HepG2 (cell line): ENCODE results near the gene LACTBL1. TPM values are rescaled to one million over a fixed set of nuclear protein-coding genes. Genes with fewer than 3 reads are reported as not detected.

Experiments used
- ARNT2 ChIP-seq: sonication (generic); formaldehyde crosslinking; IDR thresholded peaks from 2 replicates; pipeline ENCODE4 v1.8.0; 2022; ENCODE audit warnings: mild to moderate bottlenecking, low read depth, missing genetic modification reagents, moderate library complexity
- GABPB1 ChIP-seq: IDR thresholded peaks from 2 replicates; pipeline ENCODE4 v1.6.1; 2016; ENCODE audit warnings: mild to moderate bottlenecking, missing genetic modification reagents, moderate library complexity, missing compliant biosample characterization
- GTF2F1 ChIP-seq: fragments of 150-350 bp; IDR thresholded peaks from 2 replicates; pipeline ENCODE4 v1.6.1; 2014; ENCODE audit warnings: low read length
- HNF1B ChIP-seq: sonication (generic); formaldehyde crosslinking; IDR thresholded peaks from 2 replicates; pipeline ENCODE4 v1.5.1; 2020; ENCODE audit warnings: mild to moderate bottlenecking, moderate library complexity, missing genetic modification reagents
- HOMEZ ChIP-seq: IDR thresholded peaks from 2 replicates; pipeline ENCODE4 v1.6.1; 2016; ENCODE audit warnings: low read depth
- HOXA7 ChIP-seq: sonication (generic); formaldehyde crosslinking; IDR thresholded peaks from 2 replicates; pipeline ENCODE4 v1.8.1; 2022; ENCODE audit warnings: mild to moderate bottlenecking, missing genetic modification reagents, moderate library complexity
- KLF9 ChIP-seq: IDR thresholded peaks from 2 replicates; pipeline ENCODE4 v1.6.1; 2016; ENCODE audit warnings: low read depth
- NR2F1 ChIP-seq, 2 experiments: fragments of 450-650 bp in 1 of 2; formaldehyde crosslinking in 1 of 2; IDR thresholded peaks; 2 replicates each; pipeline versions ENCODE4 v1.5.0 to v1.6.1; 2016 to 2020; ENCODE audit warnings: mild to moderate bottlenecking in 1 of 2, missing compliant biosample characterization in 1 of 2, missing genetic modification reagents in 1 of 2, moderate library complexity in 1 of 2
- NR2F6 ChIP-seq, 2 experiments: IDR thresholded peaks; 2 replicates each; pipeline ENCODE4 v1.6.1; 2016; ENCODE audit warnings: antibody characterized with exemption in 1 of 2, mild to moderate bottlenecking in 1 of 2
- SAP130 ChIP-seq: IDR thresholded peaks from 2 replicates; pipeline ENCODE4 v1.6.1; 2016; ENCODE audit warnings: low read depth
- SOX13 ChIP-seq, 3 experiments: fragments of 450-650 bp in 1 of 3; sonication (generic) in 1 of 3; formaldehyde crosslinking in 1 of 3; IDR thresholded peaks in 2 of 3; conservative IDR thresholded peaks in 1 of 3; 2 replicates each; pipeline versions ENCODE4 v1.5.0 to v1.6.1; 2016 to 2020; ENCODE audit warnings: antibody characterized with exemption in 1 of 3, mild to moderate bottlenecking in 1 of 3, missing compliant biosample characterization in 1 of 3, missing genetic modification reagents in 1 of 3, moderate library complexity in 1 of 3
- SOX6 ChIP-seq, 2 experiments: fragments of 450-650 bp in 1 of 2; sonication (generic) in 1 of 2; formaldehyde crosslinking in 1 of 2; IDR thresholded peaks; 2 replicates each; pipeline versions ENCODE4 v1.4.0 to v1.6.1; 2017 to 2020; ENCODE audit warnings: antibody characterized with exemption in 1 of 2, mild to moderate bottlenecking in 1 of 2, missing genetic modification reagents in 1 of 2
- SYNCRIP ChIP-seq: fragments of 200-400 bp; formaldehyde crosslinking; IDR thresholded peaks from 2 replicates; pipeline ENCODE4 v1.6.1; 2018; ENCODE audit warnings: mild to moderate bottlenecking, low read depth, low read length; ENCODE audit not compliant: insufficient read depth
- TCF12 ChIP-seq, 2 experiments: fragments of 450-650 bp in 1 of 2; sonication (generic) in 1 of 2; formaldehyde crosslinking in 1 of 2; IDR thresholded peaks; 2 replicates each; pipeline versions ENCODE4 v1.6.1 to v1.8.0; 2017 to 2022; ENCODE audit warnings: antibody characterized with exemption in 1 of 2, mild to moderate bottlenecking in 1 of 2, missing genetic modification reagents in 1 of 2, moderate library complexity in 1 of 2
- ZMYM2 ChIP-seq: sonication (generic); formaldehyde crosslinking; IDR thresholded peaks from 2 replicates; pipeline ENCODE4 v1.8.0; 2022; ENCODE audit warnings: mild to moderate bottlenecking, missing genetic modification reagents
- polyA plus RNA-seq, 8 experiments: library from polyadenylated mRNA; depleted of rRNA in 3 of 8; stranded (reverse) in 7 of 8; unstranded in 1 of 8; fragments of >200 nt; fragmentation: Illumina TruSeq in 4 of 8; extraction: Trizol in 4 of 8; gene quantifications; 2 replicates each; pipeline versions ENCODE4 v1.2.1 to v1.2.3, GENCODE V29; 2011 to 2016; ENCODE audit warnings: low read depth in 4 of 8, missing spikeins in 1 of 8, mixed read lengths in 1 of 8; ENCODE audit not compliant: insufficient read depth in 1 of 8
- total RNA-seq, 5 experiments: library from RNA; depleted of rRNA; stranded (reverse); fragments of >200 nt; fragmentation: Illumina TruSeq; extraction: Trizol; gene quantifications; 2 replicates each; pipeline ENCODE4 v1.2.3, GENCODE V29; 2016; ENCODE audit warnings: low read depth in 1 of 5
- TF ChIP-seq, protein P1 (sequence below): IDR thresholded peaks from 2 replicates; pipeline ENCODE4 v1.6.1; 2016
- TF ChIP-seq, protein P2 (sequence below): IDR thresholded peaks from 2 replicates; pipeline ENCODE4 v1.6.1; 2016; ENCODE audit warnings: missing compliant biosample characterization, missing genetic modification reagents, borderline replicate concordance
- TF ChIP-seq, protein P3 (sequence below), 2 experiments: sonication (generic) in 1 of 2; formaldehyde crosslinking in 1 of 2; IDR thresholded peaks; 2 replicates each; pipeline versions ENCODE4 v1.4.0 to v1.6.1; 2018 to 2020; ENCODE audit warnings: missing genetic modification reagents in 2 of 2, borderline replicate concordance in 1 of 2, low read depth in 1 of 2, mild to moderate bottlenecking in 1 of 2, missing biosample characterization in 1 of 2

The LACTBL1 gene
- total and polyA plus RNA-seq, 2 of the 13 experiments (the other 11 are each of a cell fraction or from before 2014, with no cell fraction given): 0.12 to 1.3 TPM

DNA sequence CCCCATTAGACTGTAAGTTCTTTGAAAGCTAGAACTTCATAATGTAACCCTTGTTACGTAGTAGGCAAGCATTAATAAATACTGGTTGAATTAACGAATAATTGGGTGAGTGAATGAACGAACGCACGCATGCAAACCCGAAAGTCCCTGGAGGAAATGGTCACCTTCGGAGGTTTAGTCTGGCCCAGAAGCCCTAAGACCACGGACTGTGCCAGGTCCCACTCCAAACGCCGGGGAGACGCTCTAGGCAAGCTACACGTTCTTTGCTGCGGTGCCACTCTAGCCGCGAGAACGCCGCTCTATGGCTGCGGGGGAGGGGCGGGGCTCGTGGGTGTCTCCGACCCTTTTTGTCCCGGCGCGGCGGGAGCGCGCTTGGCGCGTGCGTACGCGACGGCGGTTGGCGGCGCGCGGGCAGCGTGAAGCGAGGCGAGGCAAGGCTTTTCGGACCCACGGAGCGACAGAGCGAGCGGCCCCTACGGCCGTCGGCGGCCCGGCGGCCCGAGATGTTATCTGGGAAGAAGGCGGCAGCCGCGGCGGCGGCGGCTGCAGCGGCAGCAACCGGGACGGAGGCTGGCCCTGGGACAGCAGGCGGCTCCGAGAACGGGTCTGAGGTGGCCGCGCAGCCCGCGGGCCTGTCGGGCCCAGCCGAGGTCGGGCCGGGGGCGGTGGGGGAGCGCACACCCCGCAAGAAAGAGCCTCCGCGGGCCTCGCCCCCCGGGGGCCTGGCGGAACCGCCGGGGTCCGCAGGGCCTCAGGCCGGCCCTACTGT is 46.6 kb upstream of the LACTBL1 start, which contains the start of gene KDM1A (continued):
- TF ChIP-seq HNF1B (CRISPR knock-in tag) (peak; percentile 92), GABPB1 (peak; percentile 91), TCF12 (IDR thresholded peaks at IDR 0.05) (no peak), TCF12 (CRISPR knock-in tag; IDR thresholded peaks at IDR 0.05) (peak; percentile 90), GTF2F1 (peak; percentile 9; the same call in 1 of the 2 replicates), HOMEZ (peak; percentile 96), ARNT2 (CRISPR knock-in tag) (peak; percentile 86), SOX13 (IDR thresholded peaks at IDR 0.05) (no peak), SOX13 (CRISPR knock-in tag; conservative IDR thresholded peaks at IDR 0.05 in 1 of 2, IDR thresholded peaks at IDR 0.05 in 1 of 2) (peak in 1 of 2 experiments; percentile 84; a peak in 2 of 4 replicates), NR2F1 (CRISPR knock-in tag; IDR thresholded peaks at IDR 0.05) (peak in 1 of 2 experiments; percentile 27; a peak in 2 of 4 replicates), KLF9 (CRISPR knock-in tag) (0 out of 2 replicates have a peak, but pooled peaks have one; percentile 46), NR2F6 (IDR thresholded peaks at IDR 0.05) (0 out of 2 replicates have a peak, but pooled peaks have one; percentile 14), NR2F6 (CRISPR knock-in tag; IDR thresholded peaks at IDR 0.05) (peak; percentile 82), HOXA7 (CRISPR knock-in tag) (no peak), SYNCRIP (no peak), ZMYM2 (CRISPR knock-in tag) (peak; percentile 29; the same call in 1 of the 2 replicates), SAP130 (CRISPR knock-in tag) (peak; percentile 98), SOX6 (IDR thresholded peaks at IDR 0.05) (no peak), SOX6 (CRISPR knock-in tag; IDR thresholded peaks at IDR 0.05) (peak; percentile 83)
- TF ChIP-seq, protein P1, sequence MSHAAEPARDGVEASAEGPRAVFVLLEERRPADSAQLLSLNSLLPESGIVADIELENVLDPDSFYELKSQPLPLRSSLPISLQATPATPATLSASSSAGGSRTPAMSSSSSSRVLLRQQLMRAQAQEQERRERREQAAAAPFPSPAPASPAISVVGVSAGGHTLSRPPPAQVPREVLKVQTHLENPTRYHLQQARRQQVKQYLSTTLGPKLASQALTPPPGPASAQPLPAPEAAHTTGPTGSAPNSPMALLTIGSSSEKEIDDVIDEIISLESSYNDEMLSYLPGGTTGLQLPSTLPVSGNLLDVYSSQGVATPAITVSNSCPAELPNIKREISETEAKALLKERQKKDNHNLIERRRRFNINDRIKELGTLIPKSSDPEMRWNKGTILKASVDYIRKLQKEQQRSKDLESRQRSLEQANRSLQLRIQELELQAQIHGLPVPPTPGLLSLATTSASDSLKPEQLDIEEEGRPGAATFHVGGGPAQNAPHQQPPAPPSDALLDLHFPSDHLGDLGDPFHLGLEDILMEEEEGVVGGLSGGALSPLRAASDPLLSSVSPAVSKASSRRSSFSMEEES (CRISPR knock-in tag): peak; percentile 84
- TF ChIP-seq, protein P2, sequence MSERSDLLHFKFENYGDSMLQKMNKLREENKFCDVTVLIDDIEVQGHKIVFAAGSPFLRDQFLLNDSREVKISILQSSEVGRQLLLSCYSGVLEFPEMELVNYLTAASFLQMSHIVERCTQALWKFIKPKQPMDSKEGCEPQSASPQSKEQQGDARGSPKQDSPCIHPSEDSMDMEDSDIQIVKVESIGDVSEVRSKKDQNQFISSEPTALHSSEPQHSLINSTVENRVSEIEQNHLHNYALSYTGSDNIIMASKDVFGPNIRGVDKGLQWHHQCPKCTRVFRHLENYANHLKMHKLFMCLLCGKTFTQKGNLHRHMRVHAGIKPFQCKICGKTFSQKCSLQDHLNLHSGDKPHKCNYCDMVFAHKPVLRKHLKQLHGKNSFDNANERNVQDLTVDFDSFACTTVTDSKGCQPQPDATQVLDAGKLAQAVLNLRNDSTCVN (CRISPR knock-in tag): peak; percentile 29; the same call in 1 of the 2 replicates
- TF ChIP-seq, protein P3, sequence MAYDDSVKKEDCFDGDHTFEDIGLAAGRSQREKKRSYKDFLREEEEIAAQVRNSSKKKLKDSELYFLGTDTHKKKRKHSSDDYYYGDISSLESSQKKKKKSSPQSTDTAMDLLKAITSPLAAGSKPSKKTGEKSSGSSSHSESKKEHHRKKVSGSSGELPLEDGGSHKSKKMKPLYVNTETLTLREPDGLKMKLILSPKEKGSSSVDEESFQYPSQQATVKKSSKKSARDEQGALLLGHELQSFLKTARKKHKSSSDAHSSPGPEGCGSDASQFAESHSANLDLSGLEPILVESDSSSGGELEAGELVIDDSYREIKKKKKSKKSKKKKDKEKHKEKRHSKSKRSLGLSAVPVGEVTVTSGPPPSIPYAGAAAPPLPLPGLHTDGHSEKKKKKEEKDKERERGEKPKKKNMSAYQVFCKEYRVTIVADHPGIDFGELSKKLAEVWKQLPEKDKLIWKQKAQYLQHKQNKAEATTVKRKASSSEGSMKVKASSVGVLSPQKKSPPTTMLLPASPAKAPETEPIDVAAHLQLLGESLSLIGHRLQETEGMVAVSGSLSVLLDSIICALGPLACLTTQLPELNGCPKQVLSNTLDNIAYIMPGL (CRISPR knock-in tag; IDR thresholded peaks at IDR 0.05; ENCODE audit: borderline replicate concordance in 1 of 2, low read depth in 1 of 2): peak; percentile 93 to 94
